SK-N-SH (cell line): ENCODE data around the gene BRD1.

Experiments used
- EZH2phosphoT487 ChIP-seq: fragments of 200-600 bp; sonication (generic); IDR thresholded peaks from 2 replicates; pipeline ENCODE4 v1.6.1; 2017; ENCODE audit warnings: low read depth, mixed run types, mild to moderate bottlenecking, antibody characterized with exemption, moderate library complexity, borderline replicate concordance
- NFIC ChIP-seq: IDR thresholded peaks from 2 replicates; pipeline ENCODE4 v1.4.0; 2012; ENCODE audit warnings: borderline replicate concordance
- SIN3A ChIP-seq: IDR thresholded peaks from 2 replicates; pipeline ENCODE4 v1.6.1; 2012; ENCODE audit warnings: low read depth, mild to moderate bottlenecking, low read length, moderate library complexity, borderline replicate concordance
- TF ChIP-seq, protein P1 (sequence below): fragments of 200-600 bp; sonication (generic); IDR thresholded peaks from 2 replicates; pipeline ENCODE4 v1.6.1; 2017; ENCODE audit warnings: antibody characterized with exemption, mild to moderate bottlenecking, moderate library complexity
- TF ChIP-seq, protein P2 (sequence below): fragments of 150-350 bp; IDR thresholded peaks from 2 replicates; pipeline ENCODE4 v1.6.1; 2017; ENCODE audit warnings: antibody characterized with exemption, low read length, low read depth, borderline replicate concordance

DNA sequence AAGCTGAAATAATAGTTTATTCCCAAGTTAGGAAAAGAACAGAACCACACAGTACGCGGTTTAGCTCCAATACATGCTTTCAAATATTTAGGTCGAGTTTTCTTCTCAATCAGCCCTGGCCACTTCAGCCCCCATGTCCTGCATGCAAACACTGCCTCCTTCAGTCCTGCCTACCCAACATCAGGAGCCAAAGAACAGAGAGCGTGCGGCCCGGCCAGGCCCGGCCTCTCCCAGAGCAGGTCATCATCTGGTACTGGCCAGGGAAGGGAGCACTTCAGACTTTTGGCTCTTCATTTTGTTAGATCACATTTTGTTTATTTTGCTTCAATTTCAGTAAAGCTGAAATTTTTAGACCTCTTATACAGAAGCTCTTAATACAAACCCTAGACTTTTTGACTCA, 6.7 kb downstream of the BRD1 start:
- TF ChIP-seq, protein P1, sequence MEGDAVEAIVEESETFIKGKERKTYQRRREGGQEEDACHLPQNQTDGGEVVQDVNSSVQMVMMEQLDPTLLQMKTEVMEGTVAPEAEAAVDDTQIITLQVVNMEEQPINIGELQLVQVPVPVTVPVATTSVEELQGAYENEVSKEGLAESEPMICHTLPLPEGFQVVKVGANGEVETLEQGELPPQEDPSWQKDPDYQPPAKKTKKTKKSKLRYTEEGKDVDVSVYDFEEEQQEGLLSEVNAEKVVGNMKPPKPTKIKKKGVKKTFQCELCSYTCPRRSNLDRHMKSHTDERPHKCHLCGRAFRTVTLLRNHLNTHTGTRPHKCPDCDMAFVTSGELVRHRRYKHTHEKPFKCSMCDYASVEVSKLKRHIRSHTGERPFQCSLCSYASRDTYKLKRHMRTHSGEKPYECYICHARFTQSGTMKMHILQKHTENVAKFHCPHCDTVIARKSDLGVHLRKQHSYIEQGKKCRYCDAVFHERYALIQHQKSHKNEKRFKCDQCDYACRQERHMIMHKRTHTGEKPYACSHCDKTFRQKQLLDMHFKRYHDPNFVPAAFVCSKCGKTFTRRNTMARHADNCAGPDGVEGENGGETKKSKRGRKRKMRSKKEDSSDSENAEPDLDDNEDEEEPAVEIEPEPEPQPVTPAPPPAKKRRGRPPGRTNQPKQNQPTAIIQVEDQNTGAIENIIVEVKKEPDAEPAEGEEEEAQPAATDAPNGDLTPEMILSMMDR = no peak
- TF ChIP-seq NFIC (no peak), EZH2phosphoT487 (no peak), SIN3A (no peak)
- TF ChIP-seq, protein P2, sequence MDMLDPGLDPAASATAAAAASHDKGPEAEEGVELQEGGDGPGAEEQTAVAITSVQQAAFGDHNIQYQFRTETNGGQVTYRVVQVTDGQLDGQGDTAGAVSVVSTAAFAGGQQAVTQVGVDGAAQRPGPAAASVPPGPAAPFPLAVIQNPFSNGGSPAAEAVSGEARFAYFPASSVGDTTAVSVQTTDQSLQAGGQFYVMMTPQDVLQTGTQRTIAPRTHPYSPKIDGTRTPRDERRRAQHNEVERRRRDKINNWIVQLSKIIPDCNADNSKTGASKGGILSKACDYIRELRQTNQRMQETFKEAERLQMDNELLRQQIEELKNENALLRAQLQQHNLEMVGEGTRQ = no peak
